OCI-M1 (cell line): ENCODE measurements around the gene XRCC4.

Source experiments
- DNase-seq: peaks from one replicate; lab custom pipeline; 2025; lab: John Stamatoyannopoulos, UW

The XRCC4 gene

DNA sequence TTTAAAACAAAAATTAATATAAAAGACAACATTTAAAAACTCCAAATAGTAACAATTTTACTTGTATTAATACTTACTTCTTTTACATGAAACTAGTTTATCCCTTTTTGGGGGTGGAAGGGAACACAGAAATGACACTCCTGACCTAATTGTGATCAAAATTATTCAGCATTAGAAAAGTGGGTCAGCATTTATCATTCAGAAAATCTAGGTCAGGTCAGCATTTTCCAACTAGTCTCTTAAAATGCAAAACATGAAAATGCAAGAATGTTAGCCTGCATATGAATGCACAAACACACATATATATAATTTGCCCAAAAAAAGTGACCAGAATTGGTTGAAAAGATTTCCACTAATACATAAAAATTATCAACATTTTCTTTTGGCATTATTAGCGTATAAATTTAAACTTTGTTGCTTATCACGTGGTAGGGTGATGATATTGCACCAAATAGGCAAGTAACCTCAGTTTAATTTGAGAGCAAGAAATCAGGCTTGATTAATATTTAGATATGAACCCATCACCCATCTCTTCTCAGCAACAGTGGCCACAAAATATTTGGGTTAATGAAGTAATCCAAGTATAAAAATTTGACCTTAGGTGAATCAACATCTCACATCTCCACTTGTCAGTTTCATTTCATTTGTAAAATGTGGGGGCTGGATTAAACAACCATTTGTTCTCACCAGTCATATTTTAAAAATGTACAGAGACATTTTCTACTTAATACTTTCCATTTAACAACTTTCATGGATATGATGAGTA is 5.9 kb upstream of the XRCC4 start:
- DNase-seq: no peak

DNA sequence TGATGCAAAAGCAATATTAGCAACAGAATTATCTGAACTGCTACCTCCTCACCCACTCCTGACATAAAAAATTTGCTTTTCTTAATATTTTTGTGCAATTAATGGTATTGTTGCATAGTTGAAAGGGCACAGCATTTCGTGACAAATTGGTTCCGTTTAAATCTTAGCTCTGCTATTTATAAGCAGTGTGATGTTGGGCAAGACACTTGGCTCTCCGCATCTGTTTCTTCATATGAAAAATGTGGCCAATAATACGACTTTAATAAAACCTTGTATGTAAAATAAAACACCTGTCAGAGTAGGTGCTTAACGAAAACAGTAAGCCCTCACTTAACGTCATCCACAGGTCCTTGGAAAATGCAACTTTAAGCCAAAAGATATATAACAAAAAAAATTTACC is 4.4 kb upstream of the XRCC4 start:
- no peak for DNase-seq

- DNase-seq: peak; percentile 69
Measured at GRCh38 chr5:83077662-83078261, 415 bp downstream of the XRCC4 start.

GRCh38 chr5:83082750-83083149 is 5.4 kb downstream of the XRCC4 start:
- no peak for DNase-seq

DNA sequence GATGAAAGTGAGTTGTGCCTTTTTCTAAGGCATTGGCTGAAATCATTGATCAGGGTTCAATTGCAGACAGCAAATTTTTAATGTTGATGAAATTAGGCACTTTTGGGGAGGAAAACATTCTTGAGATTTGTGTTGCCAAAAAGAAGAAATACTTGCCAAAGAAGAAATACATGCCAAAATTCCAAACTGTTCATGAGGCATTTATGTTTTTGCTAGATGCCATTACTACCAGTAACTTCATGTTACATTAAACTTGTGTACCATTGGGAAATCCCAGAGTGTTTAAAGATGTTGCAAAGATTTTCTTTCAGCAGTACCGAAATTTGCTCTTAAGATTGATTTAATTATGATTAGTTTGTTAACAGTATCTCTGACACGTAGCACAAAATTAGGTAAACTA is 7.0 kb downstream of the XRCC4 start:
- no peak for DNase-seq

DNA sequence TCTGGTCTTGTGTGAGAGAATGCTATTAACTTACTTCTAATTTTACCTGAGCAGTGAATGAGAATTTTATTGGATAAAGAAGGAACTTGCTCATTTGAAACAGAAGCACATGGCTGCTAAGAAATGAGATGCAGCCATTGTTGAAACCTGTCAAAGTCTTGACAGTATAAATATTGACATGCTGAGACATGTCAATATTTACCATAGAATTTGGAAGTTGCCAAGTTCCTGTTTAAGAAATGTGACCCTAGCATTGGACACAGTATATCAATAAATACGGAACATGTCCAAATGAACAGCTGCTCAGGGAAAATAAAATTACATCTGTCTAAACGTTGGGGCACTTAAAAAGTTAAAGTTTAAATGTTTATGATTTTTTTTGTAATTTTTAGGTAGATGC is 7.8 kb downstream of the XRCC4 start:
- no peak for DNase-seq

DNA sequence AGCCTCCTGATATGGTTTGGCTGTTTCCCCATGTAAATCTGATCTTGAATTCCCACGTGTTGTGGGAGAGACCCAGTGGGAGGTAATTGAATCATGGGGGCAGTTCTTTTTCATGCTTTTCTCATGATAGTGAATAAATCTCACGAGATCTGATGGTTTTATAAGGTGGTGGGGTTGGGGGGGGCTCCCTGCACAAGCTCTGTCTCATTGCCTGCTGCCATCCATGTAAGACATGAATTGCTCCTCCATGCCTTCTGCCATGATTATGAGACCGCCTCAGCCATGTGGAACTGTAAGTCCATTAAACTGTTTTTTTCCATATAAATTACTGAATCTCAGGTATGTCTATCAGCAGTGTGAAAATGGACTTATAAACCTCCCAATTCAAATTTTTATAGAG is 12.8 kb downstream of the XRCC4 start:
- DNase-seq: no peak

DNA sequence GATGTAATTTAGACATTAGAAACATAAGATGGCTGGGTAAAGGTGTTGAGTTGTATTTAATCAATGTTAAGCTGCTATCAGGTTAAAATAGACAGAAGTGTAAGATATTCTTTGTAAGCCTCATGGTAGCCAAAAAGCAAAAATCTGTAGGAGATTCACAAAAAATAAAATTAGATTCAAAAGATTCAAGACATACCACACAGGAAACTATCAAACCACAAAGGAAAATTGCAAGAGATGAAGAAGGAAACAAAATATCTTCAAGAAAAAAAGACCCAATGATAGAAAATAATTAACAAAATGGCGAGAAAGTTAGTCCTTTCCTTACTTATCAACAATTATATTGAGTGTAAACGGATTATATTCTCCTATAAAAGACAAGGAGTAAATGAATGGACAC is 15.3 kb downstream of the XRCC4 start:
- DNase-seq: no peak

- DNase-seq: no peak
Measured at GRCh38 chr5:83093692-83094091, 16.3 kb downstream of the XRCC4 start.

DNA sequence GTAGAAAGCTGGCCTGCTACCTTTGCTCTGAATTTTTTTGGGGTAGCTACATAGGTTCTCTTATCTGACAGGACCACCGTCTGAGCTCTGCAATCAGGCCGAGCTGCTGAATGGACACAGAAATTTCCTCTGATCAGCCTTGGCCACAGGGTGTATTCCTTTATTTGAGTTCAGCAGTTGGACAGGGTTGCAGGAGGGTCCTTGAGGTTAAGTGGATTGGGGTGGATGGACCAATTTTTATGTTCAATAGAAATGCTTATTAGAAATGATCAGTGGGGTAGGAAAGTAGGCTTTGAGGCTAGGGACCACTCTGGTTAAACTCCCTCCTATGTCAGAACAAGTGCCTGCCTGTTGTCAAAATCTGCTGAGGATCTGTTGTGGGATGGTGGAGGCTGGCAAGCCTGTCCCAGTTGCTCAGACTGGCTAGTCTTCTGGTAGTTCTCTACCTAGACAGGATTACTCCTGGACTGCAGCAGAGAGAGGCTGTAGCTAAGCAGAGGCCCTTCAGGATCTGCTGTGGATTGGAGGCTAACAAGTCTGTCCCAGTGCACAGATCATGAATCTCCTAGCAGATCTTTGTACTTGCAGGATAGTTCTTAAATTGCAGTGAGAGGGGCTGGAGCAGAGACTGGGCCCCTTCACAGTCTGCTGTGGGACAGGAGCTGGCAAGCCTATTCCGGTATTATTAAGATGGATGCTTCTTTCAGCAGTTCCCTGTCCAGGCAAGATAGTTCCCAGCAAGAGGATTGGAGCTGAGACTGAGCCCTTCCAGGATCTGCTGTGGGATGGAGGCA is 18.0 kb downstream of the XRCC4 start:
- DNase-seq: no peak

- DNase-seq: no peak
Measured at GRCh38 chr5:83095957-83096539, 18.7 kb downstream of the XRCC4 start.

- DNase-seq: no peak
Measured at GRCh38 chr5:83096660-83097339, 19.5 kb downstream of the XRCC4 start.

- peak; percentile 49 for DNase-seq
Measured at GRCh38 chr5:83097689-83098231, 20.4 kb downstream of the XRCC4 start.

DNA sequence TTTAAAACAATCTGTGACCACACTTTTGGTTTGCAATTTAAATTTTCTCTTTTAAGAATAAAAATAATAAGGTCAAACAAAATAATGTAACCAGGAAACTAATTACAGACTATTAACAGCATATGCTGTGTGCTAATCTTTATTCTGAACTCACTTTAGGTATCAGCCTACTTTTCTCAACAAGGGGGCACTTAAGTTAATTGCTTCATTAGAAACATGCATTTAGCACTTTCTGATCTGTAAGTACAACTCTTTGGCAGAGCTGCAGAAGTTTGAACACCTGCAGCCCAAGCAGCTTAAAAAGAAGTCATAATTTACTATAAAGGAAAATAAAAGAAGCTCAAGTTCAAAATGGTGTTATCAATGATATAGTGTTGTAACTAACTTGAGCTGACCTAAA is 21.7 kb downstream of the XRCC4 start:
- DNase-seq: peak; percentile 31

GRCh38 chr5:83099445-83099844 is 22.1 kb downstream of the XRCC4 start:
- no peak for DNase-seq

GRCh38 chr5:83101514-83101913 is 24.2 kb downstream of the XRCC4 start:
- peak; percentile 20 for DNase-seq

GRCh38 chr5:83102364-83102980 is 25.1 kb downstream of the XRCC4 start:
- peak; percentile 84 for DNase-seq

DNA sequence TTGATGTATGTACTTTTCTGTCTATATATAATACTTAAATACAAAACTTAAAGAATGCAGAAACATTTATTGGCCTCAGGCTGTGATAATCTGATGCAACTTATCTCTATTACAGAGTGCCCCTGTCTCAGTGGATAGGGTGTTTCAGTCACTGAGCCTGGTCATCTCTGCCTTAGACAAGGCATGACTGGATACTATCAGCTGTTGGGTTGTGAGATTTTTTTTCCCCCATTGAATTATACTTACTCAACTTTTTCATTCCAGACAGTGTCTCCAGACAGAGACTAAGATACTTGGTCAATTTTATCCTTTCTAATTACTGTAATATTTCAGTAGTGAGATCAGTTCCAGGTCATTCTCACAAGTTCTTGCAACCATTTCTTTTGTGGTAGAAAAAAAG is 26.7 kb downstream of the XRCC4 start:
- DNase-seq: peak; percentile 47

- peak; percentile 25 for DNase-seq
Measured at GRCh38 chr5:83107692-83108420, 30.5 kb downstream of the XRCC4 start.

- no peak for DNase-seq
Measured at GRCh38 chr5:83109380-83109779, 32.0 kb downstream of the XRCC4 start.

DNA sequence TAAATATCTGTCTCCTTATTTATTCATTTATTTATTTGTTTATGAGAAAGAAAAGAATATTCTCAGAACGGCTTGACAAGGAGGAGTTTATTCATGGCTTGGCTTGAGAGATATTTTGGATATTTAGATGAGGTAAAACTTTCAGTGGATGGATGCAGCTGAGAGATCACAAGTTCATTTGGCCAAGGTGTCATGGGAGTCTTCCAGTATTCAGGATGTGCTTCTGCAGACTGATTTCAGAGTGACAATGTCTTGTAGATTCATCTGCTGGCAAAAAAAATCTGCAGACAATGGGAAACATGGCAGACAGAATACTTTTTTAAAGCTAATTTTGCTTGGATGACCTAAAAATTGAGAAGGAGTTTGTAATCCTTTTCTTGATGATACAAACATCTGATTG is 38.5 kb downstream of the XRCC4 start:
- DNase-seq: no peak
